HG03097 (cell line): ENCODE results near the gene LMF2.
A peak's percentile ranks its signal among the peaks of the same experiment; 100 is the strongest.
"Not testable (repeated sequence)": the region's sequence is repeated elsewhere in the genome, so short reads cannot be mapped to it uniquely, and the experiment has no call there.

Source experiments
- ATAC-seq: cut with Tn5 transposase; IDR thresholded peaks from one replicate; pipeline ENCODE4 v1.9.1; 2021; ENCODE audit not compliant: unreplicated experiment, low FRiP score

Gene LMF2

GRCh38 chr22:50507421-50507990 lies at the start of gene LMF2:
TSS of gene LMF2 (minus strand) at chr22:50507702. CDS start at chr22:50507675, 27 bp downstream.
- ATAC-seq, result peak; percentile 48

GRCh38 chr22:50556703-50557102 lies 49.2 kb upstream of the LMF2 start:
- ATAC-seq, result no peak

DNA sequence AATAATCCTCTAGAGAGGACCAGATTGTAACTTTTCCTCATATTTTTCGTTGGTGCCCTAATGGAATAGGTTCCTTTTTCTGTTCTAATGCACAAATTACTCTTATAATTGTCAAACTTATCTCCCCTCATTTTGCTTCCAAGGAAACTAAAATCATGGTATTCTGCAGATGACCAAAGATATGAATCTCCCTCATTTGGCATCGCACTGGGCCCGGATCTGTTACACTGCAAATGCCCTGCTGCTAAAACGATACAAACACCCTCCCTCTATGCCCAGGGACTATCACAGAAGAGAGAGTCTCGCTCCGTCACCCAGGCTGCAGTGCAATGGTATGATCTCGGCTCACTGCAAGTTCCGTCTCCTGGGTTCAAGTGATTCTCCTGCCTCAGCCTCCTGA lies 45.8 kb upstream of the LMF2 start:
- ATAC-seq, result no peak

- no peak for ATAC-seq
Measured at GRCh38 chr22:50551160-50551752, 43.8 kb upstream of the LMF2 start.

- ATAC-seq, result no peak
Measured at GRCh38 chr22:50550395-50550794, 42.9 kb upstream of the LMF2 start.

GRCh38 chr22:50548921-50549790 lies 41.7 kb upstream of the LMF2 start:
- ATAC-seq, result no peak

GRCh38 chr22:50548040-50548920 lies 40.8 kb upstream of the LMF2 start:
- ATAC-seq, result no peak

- no peak for ATAC-seq
Measured at GRCh38 chr22:50547263-50547985, 39.9 kb upstream of the LMF2 start.

DNA sequence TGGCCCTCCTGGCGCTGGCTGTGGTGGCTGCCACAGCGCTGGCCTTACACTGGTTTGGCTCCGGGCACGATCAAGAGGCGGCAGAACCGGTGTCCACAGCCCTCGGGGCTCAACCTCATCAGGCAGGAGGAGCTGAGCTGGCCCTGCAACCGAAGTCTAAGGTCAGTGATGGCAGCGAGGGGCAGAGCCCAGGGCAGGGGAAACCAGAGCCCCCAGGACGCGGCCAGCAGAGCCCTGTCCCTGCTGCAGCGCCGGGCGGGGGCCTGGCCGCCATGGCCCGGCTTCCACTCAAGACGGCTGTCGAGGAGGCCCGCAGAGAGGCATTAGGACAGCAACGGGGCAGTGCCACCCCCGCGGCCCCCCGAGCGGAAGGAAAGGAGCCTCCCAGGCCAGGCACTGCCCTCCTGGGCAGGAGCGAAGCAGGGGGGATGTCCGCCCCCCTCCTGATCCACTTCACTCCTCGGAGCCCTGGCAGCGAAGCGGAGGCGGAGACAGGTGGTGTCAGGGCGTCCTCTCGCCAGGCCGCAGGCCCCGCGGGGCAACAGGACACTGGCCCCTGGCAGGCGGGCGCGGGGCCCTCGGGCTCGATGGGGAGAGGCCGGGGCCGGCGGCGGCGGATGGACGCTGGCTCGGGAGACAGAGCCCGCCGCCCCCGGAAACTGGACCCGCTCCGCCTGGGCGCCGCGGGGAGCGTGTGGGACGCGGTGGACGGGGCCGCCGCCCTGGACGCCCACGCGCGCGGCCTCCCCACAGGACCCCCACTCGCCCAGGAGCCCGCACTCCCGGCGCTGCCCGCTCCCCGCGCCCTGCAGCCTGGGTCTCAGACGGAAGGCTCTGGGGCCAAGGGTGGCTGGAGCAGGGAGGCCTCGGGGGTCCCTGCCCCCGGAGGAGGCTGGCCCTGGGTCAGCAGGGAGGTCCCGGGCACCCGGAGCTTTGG lies 39.1 kb upstream of the LMF2 start:
- ATAC-seq, result no peak

GRCh38 chr22:50545522-50546325 lies 38.2 kb upstream of the LMF2 start, which contains the start of gene KLHDC7B:
TSS of gene KLHDC7B (plus strand) at chr22:50545899. CDS start at chr22:50546244, 345 bp downstream.
- no peak for ATAC-seq

- no peak for ATAC-seq
Measured at GRCh38 chr22:50544746-50545253, 37.3 kb upstream of the LMF2 start.

GRCh38 chr22:50544078-50544745 lies 36.7 kb upstream of the LMF2 start:
- no peak for ATAC-seq

DNA sequence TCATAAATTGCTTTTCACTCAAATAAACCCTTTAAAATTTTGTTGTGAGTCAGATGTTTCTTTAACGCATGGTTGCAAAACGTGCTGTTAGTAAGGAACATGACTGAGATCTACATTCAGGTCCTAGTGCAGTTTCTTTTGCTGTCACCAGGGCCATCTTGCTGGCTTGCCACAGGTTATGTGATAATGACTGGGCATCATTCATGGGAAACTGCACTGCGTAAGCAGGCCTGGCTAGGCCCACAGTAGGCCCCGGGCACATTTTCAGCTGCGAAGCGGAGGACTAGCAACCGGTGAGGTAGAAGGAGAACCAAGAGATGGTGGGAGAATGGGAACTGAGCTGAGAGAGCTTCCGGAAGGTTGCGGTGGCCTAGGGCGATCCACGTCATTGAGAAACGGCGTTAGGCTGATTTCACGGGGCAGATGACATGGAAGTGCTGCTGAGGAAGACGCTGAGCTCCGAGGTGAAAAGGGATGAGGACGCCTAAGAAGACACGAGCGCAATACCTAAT lies 35.0 kb upstream of the LMF2 start:
- ATAC-seq, result peak; percentile 32

GRCh38 chr22:50541667-50542026 lies 34.1 kb upstream of the LMF2 start:
- not testable (repeated sequence) for ATAC-seq

GRCh38 chr22:50540381-50540780 lies 32.9 kb upstream of the LMF2 start:
- no peak for ATAC-seq

DNA sequence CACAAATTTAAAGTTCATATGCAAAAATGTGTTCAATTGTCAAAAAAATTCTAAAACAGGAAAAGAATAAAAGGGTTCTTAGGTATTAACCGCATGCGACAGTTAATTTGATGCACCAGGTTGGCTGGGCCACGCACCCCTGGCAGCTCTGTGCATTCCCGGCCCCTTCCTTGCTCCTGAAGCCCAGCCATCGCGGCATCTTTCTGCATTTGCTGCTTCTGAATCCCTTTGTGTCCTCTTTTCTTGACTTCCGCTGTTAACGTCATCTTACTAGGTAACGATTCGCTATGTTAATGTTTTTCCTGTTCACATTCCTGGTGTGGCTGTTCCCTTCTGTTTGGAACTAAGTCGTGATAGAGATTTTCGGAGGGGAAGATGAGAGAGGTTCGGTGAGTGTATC lies 30.3 kb upstream of the LMF2 start:
- ATAC-seq, result no peak

DNA sequence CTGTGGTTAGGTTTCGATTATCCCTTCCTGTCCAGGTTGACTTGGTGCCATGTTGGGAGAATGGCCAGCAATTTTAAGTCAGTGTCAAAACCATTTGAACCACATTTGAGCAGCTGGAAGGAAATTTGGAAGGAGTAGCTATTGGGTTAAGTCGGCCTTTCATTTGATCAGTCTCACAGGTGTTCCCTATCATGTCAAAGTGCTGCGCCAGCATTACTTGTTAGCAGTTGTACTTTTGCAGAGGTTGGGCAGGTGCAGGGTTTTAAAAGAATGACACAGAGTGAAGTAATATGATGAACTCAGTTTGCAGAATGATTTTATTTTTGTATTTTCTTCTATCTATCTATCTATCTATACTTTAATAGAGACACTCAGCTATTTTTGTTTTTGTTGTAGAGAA lies 28.7 kb upstream of the LMF2 start:
- no peak for ATAC-seq
